K562 (cell line): ENCODE results near the gene IRF2BP1.

Experiments used
- IRF2 ChIP-seq: sonication (generic); formaldehyde crosslinking; IDR thresholded peaks from 2 replicates; pipeline ENCODE4 v1.8.1; 2022; ENCODE audit warnings: mild to moderate bottlenecking, missing genetic modification reagents
- ZBTB49 ChIP-seq: sonication (generic); formaldehyde crosslinking; IDR thresholded peaks from 2 replicates; pipeline ENCODE4 v1.8.0; 2022; ENCODE audit warnings: missing genetic modification reagents, mild to moderate bottlenecking, borderline replicate concordance

GRCh38 chr19:45919678-45920077, 33.7 kb upstream of the IRF2BP1 start:
- TF ChIP-seq IRF2 (no peak), ZBTB49 (CRISPR knock-in tag) (no peak)
